Suprapubic skin (tissue), 3 donors: ENCODE measurements around the gene GNAL.

Experiments used
- CTCF ChIP-seq, 2 donors: fragments of 200-600 bp in 1 of 2; fragments of 450-650 bp in 1 of 2; sonication (generic) in 1 of 2; IDR thresholded peaks; one replicate each; pipeline ENCODE4 v1.5.1; 2016 to 2019; ENCODE audit warnings: antibody characterized with exemption in 2 of 2, mild to moderate bottlenecking in 1 of 2, moderate library complexity in 1 of 2
- EP300 ChIP-seq: sonication (generic); formaldehyde crosslinking; IDR thresholded peaks from one replicate; pipeline ENCODE4 v1.6.1; 2017; ENCODE audit warnings: antibody characterized with exemption

- no peak for TF ChIP-seq EP300
- no peak for TF ChIP-seq CTCF (IDR thresholded peaks at IDR 0.05)
These were observed 105.1 kb downstream of the GNAL start for GRCh38 chr18:11794195-11794594.
